Karpas-422 (cell line): ENCODE data around the gene ACVR2A. TPM values are rescaled to one million over a fixed set of nuclear protein-coding genes. Genes with fewer than 3 reads are reported as not detected.
A peak's percentile ranks its signal among the peaks of the same experiment; 100 is the strongest.

Experiments used
- DNase-seq: peaks from one replicate; pipeline ENCODE4 v3.0.0-alpha.2; 2015
- H2AFZ ChIP-seq: fragments of 200-600 bp; sonication (generic); 2 replicates; pipeline ENCODE4 v1.6.1; 2014; ENCODE audit warnings: antibody characterized with exemption, low read length, mixed read lengths
- H3K27ac ChIP-seq: fragments of 200-600 bp; sonication (generic); 2 replicates; pipeline ENCODE4 v1.5.1; 2014; ENCODE audit warnings: mild to moderate bottlenecking, low read length, moderate library complexity
- H3K27me3 ChIP-seq: fragments of 200-600 bp; sonication (generic); 2 replicates; pipeline ENCODE4 v1.6.1; 2014; ENCODE audit warnings: low read length, mixed read lengths
- H3K36me3 ChIP-seq: fragments of 200-600 bp; sonication (generic); 2 replicates; pipeline ENCODE4 v1.6.1; 2014; ENCODE audit warnings: low read length, mixed read lengths; ENCODE audit not compliant: insufficient read depth
- H3K4me1 ChIP-seq: fragments of 200-600 bp; sonication (generic); 2 replicates; pipeline ENCODE4 v1.6.1; 2014; ENCODE audit warnings: mild to moderate bottlenecking, low read length, mixed read lengths
- H3K4me2 ChIP-seq: fragments of 200-600 bp; sonication (generic); 2 replicates; pipeline ENCODE4 v1.6.1; 2014; ENCODE audit warnings: low read length, low read depth, mild to moderate bottlenecking; ENCODE audit not compliant: poor library complexity, severe bottlenecking
- H3K4me3 ChIP-seq: fragments of 200-600 bp; sonication (generic); 2 replicates; pipeline ENCODE4 v1.5.1; 2014; ENCODE audit warnings: mild to moderate bottlenecking, antibody characterized with exemption, low read length, mixed read lengths
- H3K79me2 ChIP-seq: fragments of 200-600 bp; sonication (generic); 2 replicates; pipeline ENCODE4 v1.6.1; 2014; ENCODE audit warnings: mild to moderate bottlenecking, low read length, mixed read lengths
- H3K9ac ChIP-seq: fragments of 200-600 bp; sonication (generic); 2 replicates; pipeline ENCODE4 v1.6.0; 2014; ENCODE audit warnings: low read length
- H3K9me2 ChIP-seq: fragments of 200-600 bp; sonication (generic), shearing (Covaris generic); replicated peaks from 2 replicates; pipeline ENCODE4 v1.6.0; 2014; ENCODE audit warnings: mild to moderate bottlenecking, low read length, moderate library complexity; ENCODE audit not compliant: insufficient read depth
- H3K9me3 ChIP-seq: fragments of 300-700, 200-600 bp; sonication (generic); 2 replicates; pipeline ENCODE4 v1.6.1; 2014; ENCODE audit warnings: low read length, mixed read lengths
- H4K20me1 ChIP-seq: fragments of 200-600 bp; sonication (generic); 2 replicates; pipeline ENCODE4 v1.6.1; 2014; ENCODE audit warnings: mild to moderate bottlenecking, antibody characterized with exemption, low read length, low read depth; ENCODE audit not compliant: insufficient read depth
- total RNA-seq: library from RNA; depleted of rRNA; stranded (reverse); fragments of >200 nt; shearing (Covaris generic); gene quantifications from 2 replicates; pipeline ENCODE4 v1.2.3, GENCODE V29; 2014; ENCODE audit warnings: low replicate concordance; rRNA removed

Gene ACVR2A
- total RNA-seq, result 1.8 and 2.6 TPM in 2 replicates

GRCh38 chr2:147844697-147845410 lies at the start of gene ACVR2A:
Gene ACVR2A, plus strand, starts transcription at chr2:147845029. Its CDS starts 124 bp downstream, at chr2:147845153.
- H3K9me2 ChIP-seq, result no peaks in the 10 kb centered on the region
- H3K4me1 ChIP-seq, result peaks cover 23% of the 10 kb centered on the region
- peak within 1 kb of the TSS; percentile 86 for H3K9ac ChIP-seq
- peak within 1 kb of the TSS; percentile 95 for H2AFZ ChIP-seq
- H3K4me3 ChIP-seq, result peak within 1 kb of the TSS; percentile 87
- peaks cover 13% of the 10 kb centered on the region; the same call in 1 of the 2 replicates for H4K20me1 ChIP-seq
- H3K79me2 ChIP-seq, result no peaks in the 10 kb centered on the region
- no peaks in the 10 kb centered on the region for H3K27me3 ChIP-seq
- H3K27ac ChIP-seq, result no peak within 1 kb of the TSS
- H3K4me2 ChIP-seq, result peak within 1 kb of the TSS; percentile 92
- no peaks in the 10 kb centered on the region for H3K9me3 ChIP-seq
- DNase-seq, result peak; percentile 76
- H3K36me3 ChIP-seq, result no peaks in the 10 kb centered on the region

- H3K27ac ChIP-seq, result no peak overlapping the region
- no peak overlapping the region for H2AFZ ChIP-seq
- no peaks in the 10 kb centered on the region for H3K36me3 ChIP-seq
- H3K9me2 ChIP-seq, result no peaks in the 10 kb centered on the region
- H3K9ac ChIP-seq, result no peak overlapping the region
- DNase-seq, result no peak
- H3K4me1 ChIP-seq, result no peaks in the 10 kb centered on the region
- H3K4me3 ChIP-seq, result no peak overlapping the region
- no peaks in the 10 kb centered on the region for H4K20me1 ChIP-seq
- H3K27me3 ChIP-seq, result no peaks in the 10 kb centered on the region
- no peak overlapping the region for H3K4me2 ChIP-seq
- H3K79me2 ChIP-seq, result no peaks in the 10 kb centered on the region
- no peaks in the 10 kb centered on the region for H3K9me3 ChIP-seq
Observed at GRCh38 chr2:147800316-147800715, 44.5 kb upstream of the ACVR2A start.

- Histone ChIP-seq H3K27ac (no peak overlapping the region), H3K4me2 (no peak overlapping the region), H3K79me2 (no peaks in the 10 kb centered on the region), H3K36me3 (no peaks in the 10 kb centered on the region), H3K27me3 (no peaks in the 10 kb centered on the region), H3K4me1 (no peaks in the 10 kb centered on the region), H4K20me1 (no peaks in the 10 kb centered on the region), H3K9me2 (no peaks in the 10 kb centered on the region), H3K4me3 (no peak overlapping the region), H2AFZ (no peak overlapping the region), H3K9ac (no peak overlapping the region), H3K9me3 (no peaks in the 10 kb centered on the region)
- DNase-seq, result no peak
Observed at GRCh38 chr2:147806846-147807245, 38.0 kb upstream of the ACVR2A start.

GRCh38 chr2:147808520-147808919 lies 36.3 kb upstream of the ACVR2A start:
- no peaks in the 10 kb centered on the region for H3K79me2 ChIP-seq
- no peak overlapping the region for H2AFZ ChIP-seq
- H3K4me3 ChIP-seq, result no peak overlapping the region
- H3K9me2 ChIP-seq, result no peaks in the 10 kb centered on the region
- no peak overlapping the region for H3K9ac ChIP-seq
- H4K20me1 ChIP-seq, result no peaks in the 10 kb centered on the region
- H3K4me1 ChIP-seq, result no peaks in the 10 kb centered on the region
- H3K4me2 ChIP-seq, result no peak overlapping the region
- no peaks in the 10 kb centered on the region for H3K36me3 ChIP-seq
- no peak for DNase-seq
- H3K27me3 ChIP-seq, result no peaks in the 10 kb centered on the region
- no peaks in the 10 kb centered on the region for H3K9me3 ChIP-seq
- H3K27ac ChIP-seq, result no peak overlapping the region

GRCh38 chr2:147810883-147811765 lies 33.7 kb upstream of the ACVR2A start:
- no peaks in the 10 kb centered on the region for H3K36me3 ChIP-seq
- H4K20me1 ChIP-seq, result no peaks in the 10 kb centered on the region
- H3K9me2 ChIP-seq, result no peaks in the 10 kb centered on the region
- no peak overlapping the region for H3K4me3 ChIP-seq
- no peak for DNase-seq
- no peak overlapping the region for H3K9ac ChIP-seq
- no peaks in the 10 kb centered on the region for H3K9me3 ChIP-seq
- H2AFZ ChIP-seq, result no peak overlapping the region
- H3K4me1 ChIP-seq, result no peaks in the 10 kb centered on the region
- H3K27me3 ChIP-seq, result no peaks in the 10 kb centered on the region
- no peaks in the 10 kb centered on the region for H3K79me2 ChIP-seq
- no peak overlapping the region for H3K27ac ChIP-seq
- no peak overlapping the region for H3K4me2 ChIP-seq

- Histone ChIP-seq H3K4me1 (no peaks in the 10 kb centered on the region), H3K27me3 (no peaks in the 10 kb centered on the region), H2AFZ (no peak overlapping the region), H3K9ac (no peak overlapping the region), H3K4me3 (no peak overlapping the region), H3K9me3 (no peaks in the 10 kb centered on the region), H3K4me2 (no peak overlapping the region), H3K9me2 (no peaks in the 10 kb centered on the region), H3K27ac (no peak overlapping the region), H3K36me3 (no peaks in the 10 kb centered on the region), H4K20me1 (no peaks in the 10 kb centered on the region), H3K79me2 (no peaks in the 10 kb centered on the region)
- DNase-seq, result no peak
Observed at GRCh38 chr2:147818741-147819140, 26.1 kb upstream of the ACVR2A start.

- H3K4me1 ChIP-seq, result no peaks in the 10 kb centered on the region
- no peak overlapping the region for H3K4me3 ChIP-seq
- H4K20me1 ChIP-seq, result no peaks in the 10 kb centered on the region
- no peak for DNase-seq
- no peaks in the 10 kb centered on the region for H3K79me2 ChIP-seq
- no peaks in the 10 kb centered on the region for H3K9me2 ChIP-seq
- H3K27me3 ChIP-seq, result no peaks in the 10 kb centered on the region
- no peak overlapping the region for H3K4me2 ChIP-seq
- H3K36me3 ChIP-seq, result no peaks in the 10 kb centered on the region
- H3K27ac ChIP-seq, result no peak overlapping the region
- no peak overlapping the region for H2AFZ ChIP-seq
- no peaks in the 10 kb centered on the region for H3K9me3 ChIP-seq
- H3K9ac ChIP-seq, result no peak overlapping the region
Observed at GRCh38 chr2:147824620-147825019, 20.2 kb upstream of the ACVR2A start.
